DOHH2 (cell line): ENCODE measurements around the gene CX3CL1.

Experiments
- H3F3A ChIP-seq: fragments of 200-600 bp; sonication (generic), shearing (Covaris generic); 2 replicates; pipeline ENCODE4 v1.6.0; 2016; ENCODE audit warnings: antibody characterized with exemption, mild to moderate bottlenecking; ENCODE audit not compliant: control insufficient read depth, insufficient read depth
- H3K27ac ChIP-seq: fragments of 200-600 bp; sonication (generic); 2 replicates; pipeline ENCODE4 v1.5.1; 2014; ENCODE audit warnings: low read depth, mild to moderate bottlenecking, low read length, moderate library complexity
- H3K27me3 ChIP-seq: fragments of 200-600 bp; sonication (generic); 2 replicates; pipeline ENCODE4 v1.6.1; 2014; ENCODE audit warnings: mild to moderate bottlenecking, low read length, mixed read lengths; ENCODE audit not compliant: control insufficient read depth
- H3K36me3 ChIP-seq: fragments of 200-600 bp; sonication (generic); 2 replicates; pipeline ENCODE4 v1.6.1; 2014; ENCODE audit warnings: mild to moderate bottlenecking, low read length, moderate library complexity, mixed read lengths; ENCODE audit not compliant: control insufficient read depth
- H3K4me1 ChIP-seq: fragments of 200-600 bp; sonication (generic); 2 replicates; pipeline ENCODE4 v1.6.1; 2014; ENCODE audit warnings: mild to moderate bottlenecking, low read length, mixed read lengths; ENCODE audit not compliant: control insufficient read depth
- H3K4me2 ChIP-seq: fragments of 200-600 bp; sonication (generic); 2 replicates; pipeline ENCODE4 v1.6.0; 2014; ENCODE audit warnings: mild to moderate bottlenecking, low read length, moderate library complexity
- H3K4me3 ChIP-seq: fragments of 200-600 bp; sonication (generic); 2 replicates; pipeline ENCODE4 v1.5.1; 2014; ENCODE audit warnings: mild to moderate bottlenecking, low read length, mixed read lengths
- H3K79me2 ChIP-seq: fragments of 200-600 bp; sonication (generic); 2 replicates; pipeline ENCODE4 v1.6.1; 2014; ENCODE audit warnings: mild to moderate bottlenecking, low read length, mixed read lengths; ENCODE audit not compliant: control insufficient read depth
- H3K9me2 ChIP-seq: fragments of 200-600 bp; sonication (generic); replicated peaks from 2 replicates; pipeline ENCODE4 v1.6.1; 2014; ENCODE audit warnings: mild to moderate bottlenecking, low read length, mixed read lengths; ENCODE audit not compliant: control insufficient read depth
- H3K9me3 ChIP-seq: fragments of 200-600 bp; sonication (generic); 2 replicates; pipeline ENCODE4 v1.6.1; 2014; ENCODE audit warnings: antibody characterized with exemption, low read length, mixed read lengths; ENCODE audit not compliant: control insufficient read depth, insufficient read depth
- H4K20me1 ChIP-seq: fragments of 200-600 bp; sonication (generic); 2 replicates; pipeline ENCODE4 v1.6.0; 2014; ENCODE audit warnings: low read depth, mild to moderate bottlenecking, antibody characterized with exemption, low read length, moderate library complexity; ENCODE audit not compliant: control insufficient read depth, insufficient read depth
- CTCF ChIP-seq: fragments of 200-600 bp; sonication (generic); IDR thresholded peaks from one replicate; pipeline ENCODE4 v1.5.1; 2014; ENCODE audit warnings: antibody characterized with exemption, mild to moderate bottlenecking, low read depth, low read length; ENCODE audit not compliant: poor library complexity, severe bottlenecking
- EZH2phosphoT487 ChIP-seq: fragments of 200-600 bp; sonication (generic); IDR thresholded peaks from 2 replicates; pipeline ENCODE4 v1.6.1; 2017; ENCODE audit warnings: borderline replicate concordance, mild to moderate bottlenecking, antibody characterized with exemption, low read length, moderate library complexity, mixed read lengths

CX3CL1 gene

GRCh38 chr16:57391300-57391699, 19.0 kb downstream of the CX3CL1 start:
- Histone ChIP-seq H4K20me1 (no peaks in the 10 kb centered on the region), H3F3A (no peaks in the 10 kb centered on the region), H3K4me1 (peaks cover 7% of the 10 kb centered on the region; the same call in 1 of the 2 replicates), H3K79me2 (no peaks in the 10 kb centered on the region), H3K36me3 (no peaks in the 10 kb centered on the region), H3K4me2 (no peak overlapping the region), H3K9me2 (no peaks in the 10 kb centered on the region), H3K9me3 (no peaks in the 10 kb centered on the region), H3K27me3 (peaks cover 55% of the 10 kb centered on the region), H3K27ac (no peak overlapping the region), H3K4me3 (no peak overlapping the region)
- TF ChIP-seq CTCF, result no peak

DNA sequence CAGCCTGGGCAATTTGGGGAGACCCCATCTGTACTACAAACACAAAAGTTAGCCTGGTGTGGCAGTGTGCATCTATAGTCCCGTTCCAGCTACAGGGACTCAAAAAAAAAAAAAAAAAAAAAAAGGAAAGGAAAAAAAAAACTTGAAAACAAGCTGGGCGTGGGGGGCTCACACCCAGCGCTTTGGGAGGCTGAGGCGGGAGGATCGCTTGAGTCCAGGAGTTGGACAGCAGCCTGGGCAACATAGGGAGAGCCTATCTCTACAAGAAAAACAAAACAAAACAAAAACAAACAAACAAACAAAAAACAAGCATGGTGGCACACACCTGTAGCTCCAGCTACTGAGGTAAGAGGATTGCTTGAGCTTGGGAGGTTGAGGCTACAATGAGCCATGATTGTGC, 19.4 kb downstream of the CX3CL1 start:
- peaks cover 7% of the 10 kb centered on the region; the same call in 1 of the 2 replicates for H3K4me1 ChIP-seq
- H4K20me1 ChIP-seq, result no peaks in the 10 kb centered on the region
- no peak overlapping the region for H3K4me2 ChIP-seq
- H3K9me3 ChIP-seq, result no peaks in the 10 kb centered on the region
- H3K9me2 ChIP-seq, result no peaks in the 10 kb centered on the region
- peaks cover 51% of the 10 kb centered on the region for H3K27me3 ChIP-seq
- H3K36me3 ChIP-seq, result no peaks in the 10 kb centered on the region
- H3K4me3 ChIP-seq, result no peak overlapping the region
- no peaks in the 10 kb centered on the region for H3F3A ChIP-seq
- TF ChIP-seq CTCF, result no peak
- TF ChIP-seq EZH2phosphoT487, result no peak
- no peaks in the 10 kb centered on the region for H3K79me2 ChIP-seq
- no peak overlapping the region for H3K27ac ChIP-seq

DNA sequence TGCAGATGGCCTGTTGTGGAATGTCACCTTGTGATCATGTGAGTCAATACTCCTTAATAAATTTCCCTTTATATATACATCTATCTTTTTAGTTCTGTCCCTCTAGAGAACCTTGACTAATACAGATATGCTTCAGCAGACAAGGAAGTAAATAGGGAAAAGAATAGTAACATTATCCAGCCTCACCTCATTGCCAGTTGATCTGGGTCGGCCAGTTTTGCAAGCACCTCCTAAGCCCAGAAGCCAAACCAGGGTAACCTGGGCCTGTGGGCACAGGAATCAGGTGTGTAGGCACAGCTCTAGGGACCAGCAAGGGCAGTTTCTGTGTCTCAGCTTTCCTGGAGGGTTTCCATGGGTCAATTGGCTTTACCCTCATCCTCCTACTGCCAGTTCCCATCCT, 20.4 kb downstream of the CX3CL1 start:
- H3K4me2 ChIP-seq, result no peak overlapping the region
- H3K9me3 ChIP-seq, result no peaks in the 10 kb centered on the region
- H4K20me1 ChIP-seq, result no peaks in the 10 kb centered on the region
- peaks cover 42% of the 10 kb centered on the region for H3K27me3 ChIP-seq
- no peaks in the 10 kb centered on the region for H3K79me2 ChIP-seq
- H3K36me3 ChIP-seq, result no peaks in the 10 kb centered on the region
- TF ChIP-seq CTCF, result no peak
- no peak for TF ChIP-seq EZH2phosphoT487
- H3K4me1 ChIP-seq, result peaks cover 7% of the 10 kb centered on the region; the same call in 1 of the 2 replicates
- H3F3A ChIP-seq, result no peaks in the 10 kb centered on the region
- no peaks in the 10 kb centered on the region for H3K9me2 ChIP-seq
- H3K4me3 ChIP-seq, result no peak overlapping the region
- H3K27ac ChIP-seq, result no peak overlapping the region

- H3F3A ChIP-seq, result no peaks in the 10 kb centered on the region
- no peaks in the 10 kb centered on the region for H3K9me2 ChIP-seq
- H3K4me2 ChIP-seq, result no peak overlapping the region
- H3K79me2 ChIP-seq, result no peaks in the 10 kb centered on the region
- no peaks in the 10 kb centered on the region for H3K36me3 ChIP-seq
- TF ChIP-seq CTCF (no peak), EZH2phosphoT487 (no peak)
- no peak overlapping the region for H3K4me3 ChIP-seq
- no peaks in the 10 kb centered on the region for H3K9me3 ChIP-seq
- H3K4me1 ChIP-seq, result no peaks in the 10 kb centered on the region
- H3K27ac ChIP-seq, result no peak overlapping the region
- peaks cover 24% of the 10 kb centered on the region for H3K27me3 ChIP-seq
- no peaks in the 10 kb centered on the region for H4K20me1 ChIP-seq
These were observed 22.2 kb downstream of the CX3CL1 start for GRCh38 chr16:57394444-57394843.
